Chondrocyte (in vitro differentiated cells): ENCODE results near the gene PRR5. TPM values are rescaled to one million over a fixed set of nuclear protein-coding genes. Genes with fewer than 3 reads are reported as not detected.

Source experiments
- DNase-seq: peaks from one replicate; pipeline ENCODE4 v3.0.0; 2021; ENCODE audit warnings: mixed read lengths, low spot score
- H3K27ac Mint-ChIP-seq: one replicate; pipeline ENCODE4 v1.8.0; 2021; ENCODE audit warnings: mild to moderate bottlenecking, moderate library complexity, mixed read lengths; ENCODE audit not compliant: unreplicated experiment
- H3K27me3 Mint-ChIP-seq: 2 replicates; pipeline ENCODE4 v1.8.0; 2021; ENCODE audit warnings: low read depth, mixed read lengths
- H3K36me3 Mint-ChIP-seq: 2 replicates; pipeline ENCODE4 v1.8.0; 2021; ENCODE audit warnings: low read depth, mixed read lengths
- H3K4me1 Mint-ChIP-seq: 2 replicates; pipeline ENCODE4 v1.8.0; 2021; ENCODE audit warnings: low read depth, mild to moderate bottlenecking, mixed read lengths
- H3K4me3 Mint-ChIP-seq: one replicate; pipeline ENCODE4 v1.8.0; 2021; ENCODE audit warnings: mild to moderate bottlenecking, moderate library complexity, mixed read lengths; ENCODE audit not compliant: unreplicated experiment
- H3K9me3 Mint-ChIP-seq: 2 replicates; pipeline ENCODE4 v1.8.0; 2021; ENCODE audit warnings: low read depth, mixed read lengths
- CTCF ChIP-seq: fragments of 200-600 bp; sonication (generic); IDR thresholded peaks from 2 replicates; pipeline ENCODE4 v1.5.0; 2021; ENCODE audit warnings: antibody characterized with exemption, mild to moderate bottlenecking, moderate library complexity
- total RNA-seq: library from RNA; stranded (reverse); gene quantifications from 3 replicates; pipeline ENCODE4 v1.2.1, GENCODE V29; 2021

Gene PRR5
- total RNA-seq, 1 donor from 2014 or later, result 15.1 TPM

- H3K27ac Mint-ChIP-seq, result no peak overlapping the region
- no peaks in the 10 kb centered on the region for H3K27me3 Mint-ChIP-seq
- H3K4me1 Mint-ChIP-seq, result peaks cover 4% of the 10 kb centered on the region
- H3K4me3 Mint-ChIP-seq, result no peak overlapping the region
- no peak for TF ChIP-seq CTCF
- no peaks in the 10 kb centered on the region for H3K9me3 Mint-ChIP-seq
- H3K36me3 Mint-ChIP-seq, result peaks cover 4% of the 10 kb centered on the region
- no peak for DNase-seq
Observed at GRCh38 chr22:44727709-44728108, 25.7 kb downstream of the PRR5 start.

GRCh38 chr22:44728761-44729324, 26.8 kb downstream of the PRR5 start:
- H3K4me3 Mint-ChIP-seq, result no peak overlapping the region
- DNase-seq, result no peak
- no peak for TF ChIP-seq CTCF
- H3K4me1 Mint-ChIP-seq, result peaks cover 4% of the 10 kb centered on the region
- no peaks in the 10 kb centered on the region for H3K9me3 Mint-ChIP-seq
- H3K36me3 Mint-ChIP-seq, result peaks cover 4% of the 10 kb centered on the region
- no peaks in the 10 kb centered on the region for H3K27me3 Mint-ChIP-seq
- H3K27ac Mint-ChIP-seq, result no peak overlapping the region

- Mint-ChIP-seq H3K9me3 (no peaks in the 10 kb centered on the region), H3K27ac (no peak overlapping the region), H3K27me3 (no peaks in the 10 kb centered on the region), H3K4me1 (peaks cover 4% of the 10 kb centered on the region), H3K36me3 (peaks cover 3% of the 10 kb centered on the region), H3K4me3 (no peak overlapping the region)
- peak; percentile 37 for TF ChIP-seq CTCF
- no peak for DNase-seq
Observed at GRCh38 chr22:44729391-44730021, 27.5 kb downstream of the PRR5 start.

- Mint-ChIP-seq H3K4me3 (no peak overlapping the region), H3K36me3 (peaks cover 1% of the 10 kb centered on the region), H3K9me3 (no peaks in the 10 kb centered on the region), H3K27ac (no peak overlapping the region), H3K27me3 (no peaks in the 10 kb centered on the region), H3K4me1 (peaks cover 4% of the 10 kb centered on the region)
- no peak for TF ChIP-seq CTCF
- no peak for DNase-seq
Observed at GRCh38 chr22:44730022-44730393, 28.0 kb downstream of the PRR5 start.

GRCh38 chr22:44730490-44731356, 28.7 kb downstream of the PRR5 start:
- H3K27ac Mint-ChIP-seq, result no peak overlapping the region
- H3K9me3 Mint-ChIP-seq, result no peaks in the 10 kb centered on the region
- no peak for DNase-seq
- TF ChIP-seq CTCF, result no peak
- peaks cover 4% of the 10 kb centered on the region for H3K4me1 Mint-ChIP-seq
- peaks cover 1% of the 10 kb centered on the region for H3K36me3 Mint-ChIP-seq
- H3K4me3 Mint-ChIP-seq, result no peak overlapping the region
- H3K27me3 Mint-ChIP-seq, result no peaks in the 10 kb centered on the region
